Breast epithelium (tissue), 4 donors: Measurements from ENCODE around the gene UNC5A. TPM values are rescaled to one million over a fixed set of nuclear protein-coding genes. Genes with fewer than 3 reads are reported as not detected.

Experiments
- DNase-seq, 2 donors: peaks; one replicate each; pipeline ENCODE4 v3.0.0-alpha.2; 2019; ENCODE audit warnings: low spot score in 2 of 2
- H3K27ac ChIP-seq, 2 donors: fragments of 200-600 bp; sonication (generic) in 1 of 2; one replicate each; pipeline ENCODE4 v1.5.1; 2016 to 2019; ENCODE audit warnings: mild to moderate bottlenecking in 1 of 2
- H3K27me3 ChIP-seq, 2 donors: fragments of 200-600 bp; sonication (generic) in 1 of 2; one replicate each; pipeline versions ENCODE4 v1.5.1 to v1.6.0; 2017 to 2019; ENCODE audit warnings: control low read depth in 1 of 2, mild to moderate bottlenecking in 1 of 2
- H3K36me3 ChIP-seq: fragments of 200-600 bp; one replicate; pipeline ENCODE4 v1.5.1; 2019
- H3K4me1 ChIP-seq, 2 donors: fragments of 200-600 bp; sonication (generic); one replicate each; pipeline ENCODE4 v1.5.1; 2016 to 2019; ENCODE audit warnings: control low read depth in 1 of 2
- H3K4me3 ChIP-seq, 3 donors: fragments of 200-600 bp; sonication (generic); 1 replicate in 2 of 3; 2 replicates in 1 of 3; pipeline ENCODE4 v1.5.1; 2016 to 2019; ENCODE audit warnings: mild to moderate bottlenecking in 3 of 3, moderate library complexity in 2 of 3
- H3K9me3 ChIP-seq, 2 donors: fragments of 200-600 bp; sonication (generic) in 1 of 2; one replicate each; pipeline ENCODE4 v1.5.1; 2016 to 2019; ENCODE audit warnings: control low read depth in 1 of 2
- CTCF ChIP-seq, 3 donors: fragments of 450-650 bp; IDR thresholded peaks; one replicate each; pipeline ENCODE4 v1.5.1; 2016 to 2017; ENCODE audit warnings: antibody characterized with exemption in 3 of 3, mild to moderate bottlenecking in 3 of 3, moderate library complexity in 3 of 3
- POLR2A ChIP-seq: fragments of 450-650 bp; IDR thresholded peaks from one replicate; pipeline ENCODE4 v1.6.1; 2016; ENCODE audit warnings: antibody characterized with exemption, mild to moderate bottlenecking, moderate library complexity
- POLR2AphosphoS5 ChIP-seq, 3 donors: sonication (generic); formaldehyde crosslinking; IDR thresholded peaks; one replicate each; pipeline ENCODE4 v1.6.1; 2017; ENCODE audit warnings: antibody characterized with exemption in 3 of 3
- intact Hi-C: fragments of 100-400 bp; cut with DNase I; formaldehyde crosslinking; loops from one replicate; pipeline ENCODE4 v1.15.1; 2023; ENCODE audit warnings: low total_unique reads
- total RNA-seq, 3 donors: library from RNA; depleted of rRNA; stranded (reverse); fragments of >200 nt; gene quantifications; one replicate each; pipeline ENCODE4 v1.1.0, GENCODE V29; 2016

UNC5A gene
- total RNA-seq, 3 donors from 2014 or later, result 0.15 to 2.9 TPM; not detected in 1

GRCh38 chr5:176863041-176863764, 52.8 kb downstream of the UNC5A start:
- DNase-seq, result no peak
- Histone ChIP-seq H3K4me1 (no peaks in the 10 kb centered on the region), H3K4me3 (no peak overlapping the region), H3K36me3 (no peaks in the 10 kb centered on the region), H3K27ac (no peak overlapping the region), H3K27me3 (peaks cover 7 to 76% of the 10 kb centered on the region in 2 donors), H3K9me3 (no peaks in the 10 kb centered on the region)
- intact Hi-C loops, result no loop called here
- TF ChIP-seq CTCF (IDR thresholded peaks at IDR 0.05), result no peak
- no peak for TF ChIP-seq POLR2A
- no peak for TF ChIP-seq POLR2AphosphoS5 (IDR thresholded peaks at IDR 0.05)

DNA sequence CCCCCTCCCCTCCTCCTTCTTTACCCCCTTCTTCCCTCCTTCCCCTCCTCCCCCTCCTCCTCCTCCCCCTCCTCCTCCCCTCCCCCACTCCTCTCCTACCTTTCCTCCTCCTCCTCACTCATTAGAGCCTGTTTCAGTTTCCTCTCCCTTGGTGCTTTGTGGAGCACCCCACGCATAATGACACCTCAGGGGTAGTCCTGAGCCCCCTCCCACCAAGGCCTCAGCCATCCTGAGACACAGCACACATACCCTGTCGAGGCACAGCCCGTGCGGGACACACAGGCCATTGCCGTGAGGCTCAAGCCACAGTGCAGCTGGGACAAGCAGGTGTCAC, 53.4 kb downstream of the UNC5A start:
- Histone ChIP-seq H3K9me3 (no peaks in the 10 kb centered on the region), H3K36me3 (no peaks in the 10 kb centered on the region), H3K4me1 (no peaks in the 10 kb centered on the region), H3K4me3 (no peak overlapping the region), H3K27ac (no peak overlapping the region), H3K27me3 (peaks cover 7 to 80% of the 10 kb centered on the region in 2 donors)
- TF ChIP-seq POLR2AphosphoS5 (IDR thresholded peaks at IDR 0.05) (no peak), CTCF (IDR thresholded peaks at IDR 0.05) (no peak), POLR2A (no peak)
- intact Hi-C loops, result no loop called here
- DNase-seq, result no peak

DNA sequence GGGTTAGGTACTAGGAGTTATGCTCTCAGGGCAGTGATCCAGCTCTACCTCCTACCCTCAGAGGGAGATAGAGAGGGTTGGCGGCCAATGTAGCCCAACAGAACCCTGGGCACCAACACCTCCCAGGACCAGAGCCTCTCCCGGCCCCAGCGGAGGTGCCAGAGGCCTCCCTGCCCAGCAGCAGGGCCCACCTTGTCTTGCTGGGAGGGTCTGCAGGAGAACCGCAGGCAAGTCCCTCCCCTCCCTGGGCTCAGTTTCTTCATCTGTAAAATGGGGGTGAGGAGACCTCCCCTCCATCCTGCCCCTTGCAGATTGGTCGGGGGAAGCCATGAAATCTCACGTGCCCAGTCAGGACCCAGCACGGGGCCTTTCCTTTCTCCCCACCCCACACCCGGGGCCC, 54.4 kb downstream of the UNC5A start:
- Histone ChIP-seq H3K4me3 (no peak overlapping the region), H3K27ac (no peak overlapping the region), H3K9me3 (no peaks in the 10 kb centered on the region), H3K36me3 (no peaks in the 10 kb centered on the region), H3K4me1 (no peaks in the 10 kb centered on the region), H3K27me3 (peaks cover 7 to 85% of the 10 kb centered on the region in 2 donors)
- TF ChIP-seq POLR2A (no peak), POLR2AphosphoS5 (IDR thresholded peaks at IDR 0.05) (no peak), CTCF (IDR thresholded peaks at IDR 0.05) (no peak)
- no peak for DNase-seq
- intact Hi-C loops, result no loop called here

- TF ChIP-seq POLR2A (no peak), CTCF (IDR thresholded peaks at IDR 0.05) (no peak), POLR2AphosphoS5 (IDR thresholded peaks at IDR 0.05) (no peak)
- no peaks in the 10 kb centered on the region for H3K4me1 ChIP-seq
- intact Hi-C loops, result no loop called here
- no peak overlapping the region for H3K4me3 ChIP-seq
- no peak overlapping the region for H3K27ac ChIP-seq
- peaks cover 7 to 77% of the 10 kb centered on the region in 2 donors for H3K27me3 ChIP-seq
- DNase-seq, result no peak
- no peaks in the 10 kb centered on the region for H3K36me3 ChIP-seq
- no peaks in the 10 kb centered on the region for H3K9me3 ChIP-seq
Observed at GRCh38 chr5:176865964-176866363, 55.6 kb downstream of the UNC5A start.

DNA sequence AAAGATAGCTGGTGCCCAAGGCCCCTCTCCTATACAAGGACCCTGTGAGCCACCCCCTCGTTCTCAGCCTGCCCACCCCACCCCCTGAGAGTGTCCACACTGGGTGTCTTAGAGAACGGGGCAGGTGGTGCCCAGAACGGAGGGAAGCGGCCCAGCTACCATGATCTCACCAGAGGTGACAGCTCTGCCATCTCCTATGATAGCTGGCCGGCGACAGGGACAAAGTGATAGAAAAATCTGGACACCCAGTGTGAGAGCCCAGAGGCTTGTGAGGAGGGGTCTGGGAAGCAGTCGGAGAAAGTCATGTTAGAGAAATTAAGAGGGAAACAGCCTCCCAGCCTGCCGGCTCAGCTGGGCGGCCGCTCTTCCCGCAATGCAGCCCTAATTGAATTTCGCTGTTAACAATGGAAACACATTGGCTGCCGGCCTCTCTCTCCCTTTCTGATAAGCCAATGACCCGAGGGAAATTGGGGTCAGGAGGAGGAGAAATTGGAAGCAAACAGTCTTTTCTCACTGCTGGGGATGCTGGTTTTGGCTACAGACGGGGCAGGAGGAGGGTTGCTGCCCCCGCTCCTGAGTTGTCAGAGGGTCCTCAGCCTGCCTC, 56.5 kb downstream of the UNC5A start:
- TF ChIP-seq CTCF (IDR thresholded peaks at IDR 0.05) (no peak), POLR2AphosphoS5 (IDR thresholded peaks at IDR 0.05) (no peak), POLR2A (no peak)
- intact Hi-C loops, result no loop called here
- Histone ChIP-seq H3K27me3 (peaks cover 7 to 68% of the 10 kb centered on the region in 2 donors), H3K27ac (no peak overlapping the region), H3K9me3 (no peaks in the 10 kb centered on the region), H3K4me3 (no peak overlapping the region), H3K36me3 (no peaks in the 10 kb centered on the region), H3K4me1 (no peaks in the 10 kb centered on the region)
- no peak for DNase-seq
